HG03342 (cell line): ENCODE results near the gene GATD1.
"Not testable (repeated sequence)": the region's sequence is repeated elsewhere in the genome, so short reads cannot be mapped to it uniquely, and the experiment has no call there.

Experiments
- ATAC-seq: cut with Tn5 transposase; IDR thresholded peaks from one replicate; pipeline ENCODE4 v1.9.1; 2021; ENCODE audit warnings: mild to moderate bottlenecking, moderate library complexity; ENCODE audit not compliant: unreplicated experiment

The GATD1 gene

DNA sequence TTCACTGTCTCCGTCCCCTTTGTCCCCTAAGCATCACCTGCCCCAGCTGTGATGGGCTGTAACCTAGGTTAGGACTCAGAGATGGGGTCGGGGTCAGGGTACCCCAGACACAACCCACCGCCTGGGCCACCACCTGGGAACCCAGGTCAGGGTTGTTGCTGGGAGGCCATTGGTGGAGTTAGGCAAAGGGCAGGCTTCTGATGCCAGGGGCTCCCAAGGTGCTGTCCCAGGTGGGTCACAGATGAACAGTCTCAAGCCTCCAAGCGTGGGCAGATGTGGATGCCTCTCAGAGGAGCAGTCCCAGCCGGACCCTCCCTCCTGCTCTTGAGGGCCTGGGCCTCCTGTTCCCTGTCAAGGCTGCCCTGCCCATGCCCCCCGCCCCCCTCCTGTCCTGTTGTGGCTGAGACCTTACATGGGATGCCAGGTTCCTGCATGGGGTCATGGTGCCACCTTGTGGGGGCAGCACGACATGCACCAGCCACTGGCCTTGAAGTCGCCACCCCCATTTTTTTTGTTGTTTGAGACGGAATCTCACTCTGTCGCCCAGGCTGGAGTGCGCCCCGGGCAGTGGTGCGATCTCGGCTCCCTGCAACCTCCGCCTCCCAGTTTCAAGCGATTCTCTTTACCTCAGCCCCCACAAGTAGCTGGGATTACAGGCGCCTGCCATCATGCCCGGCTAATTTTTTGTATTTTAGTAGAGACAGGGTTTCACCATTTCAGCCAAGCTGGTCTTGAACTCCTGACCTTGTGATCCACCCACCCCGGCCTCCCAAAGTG is 12.1 kb downstream of the GATD1 start:
- no peak for ATAC-seq

DNA sequence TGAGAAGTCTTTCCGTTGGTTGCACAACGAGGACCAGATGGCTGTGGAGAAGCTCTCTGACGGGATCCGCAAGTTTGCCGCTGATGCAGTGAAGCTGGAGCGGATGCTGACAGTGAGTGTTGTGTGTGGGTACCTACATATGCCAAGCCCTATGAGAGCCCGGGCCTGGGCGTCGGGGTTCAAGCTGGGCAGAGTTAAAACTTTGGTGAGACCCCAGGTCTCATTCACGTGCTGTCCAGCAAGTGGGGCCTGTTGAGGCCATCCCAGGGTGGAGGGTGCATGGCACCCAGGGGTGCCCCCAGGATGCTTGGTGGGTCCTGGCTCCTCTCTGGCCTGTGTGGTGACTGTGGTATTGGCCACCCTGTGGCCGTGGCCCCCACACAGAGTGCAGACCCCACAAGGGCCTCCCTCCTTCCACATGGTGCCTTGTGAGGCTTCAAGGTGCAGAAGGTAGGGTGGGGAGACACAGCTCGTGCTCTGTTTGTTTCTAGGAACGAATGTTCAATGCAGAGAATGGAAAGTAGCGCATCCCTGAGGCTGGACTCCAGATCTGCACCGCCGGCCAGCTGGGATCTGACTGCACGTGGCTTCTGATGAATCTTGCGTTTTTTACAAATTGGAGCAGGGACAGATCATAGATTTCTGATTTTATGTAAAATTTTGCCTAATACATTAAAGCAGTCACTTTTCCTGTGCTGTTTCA is 12.8 kb downstream of the GATD1 start:
- no peak for ATAC-seq

DNA sequence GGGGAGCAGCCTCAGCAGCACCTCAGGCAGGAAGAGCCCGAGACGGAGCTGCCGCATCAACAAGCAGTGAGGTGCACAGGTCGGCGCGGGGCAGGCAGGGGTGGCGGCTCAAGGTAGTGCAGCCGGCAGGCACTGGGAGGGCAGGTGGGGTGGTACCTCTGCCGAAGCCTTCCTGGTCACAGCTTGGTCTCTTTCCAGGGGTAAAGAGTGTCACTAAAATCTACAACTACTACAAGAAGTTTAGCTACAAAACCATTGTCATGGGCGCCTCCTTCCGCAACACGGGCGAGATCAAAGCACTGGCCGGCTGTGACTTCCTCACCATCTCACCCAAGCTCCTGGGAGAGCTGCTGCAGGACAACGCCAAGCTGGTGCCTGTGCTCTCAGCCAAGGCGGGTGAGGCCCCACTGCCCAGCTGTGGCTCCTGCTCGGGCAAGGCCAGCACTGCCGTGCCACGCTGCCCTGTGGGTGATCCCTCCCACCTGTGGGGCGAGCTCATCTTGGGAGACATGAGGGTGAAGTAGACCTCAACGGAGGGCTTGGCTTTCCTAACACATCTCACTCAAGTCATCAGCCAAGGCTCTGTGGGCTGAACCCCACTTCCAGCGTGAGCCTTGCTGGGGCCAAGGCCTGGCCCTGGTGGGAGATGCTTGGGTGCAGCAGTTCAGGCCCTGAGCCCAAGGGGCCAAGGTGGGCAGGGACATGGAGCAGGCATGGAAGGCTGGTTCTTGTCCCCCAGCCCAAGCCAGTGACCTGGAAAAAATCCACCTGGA is 13.6 kb downstream of the GATD1 start:
- ATAC-seq: no peak

- no peak for ATAC-seq
Observed at GRCh38 chr11:763073-763463, 14.2 kb downstream of the GATD1 start.

DNA sequence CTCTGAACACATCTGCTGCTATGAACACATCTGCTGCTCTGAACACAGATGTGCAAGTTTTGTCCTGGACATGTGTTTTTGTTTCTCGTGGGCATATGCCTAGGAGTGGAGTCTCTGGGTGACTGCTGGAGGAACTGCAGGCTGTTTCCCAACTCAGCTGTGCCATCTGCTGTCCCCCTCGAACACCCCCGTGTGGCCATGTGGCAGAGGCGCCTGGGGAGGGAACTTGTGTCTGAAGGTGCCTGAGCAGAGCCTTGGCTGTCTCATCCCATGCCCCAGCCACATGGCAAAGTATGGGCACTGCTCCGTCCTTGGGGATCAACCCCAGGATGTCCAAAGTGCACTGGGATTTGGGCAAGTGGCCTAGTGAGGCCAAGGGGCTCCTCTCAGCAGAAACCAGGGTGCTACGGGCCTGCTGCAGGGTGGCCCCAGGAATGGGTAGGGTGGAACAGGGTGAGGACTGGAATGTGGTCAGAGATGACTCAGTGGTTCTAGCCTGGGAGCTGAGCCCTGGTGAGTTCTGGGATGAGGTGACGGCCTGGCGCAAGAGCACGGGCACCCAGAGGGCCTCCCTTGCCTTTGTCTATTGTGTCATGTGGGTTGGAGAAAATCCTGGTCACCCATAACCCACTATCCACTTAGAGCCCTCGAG is 14.7 kb downstream of the GATD1 start:
- ATAC-seq: no peak

DNA sequence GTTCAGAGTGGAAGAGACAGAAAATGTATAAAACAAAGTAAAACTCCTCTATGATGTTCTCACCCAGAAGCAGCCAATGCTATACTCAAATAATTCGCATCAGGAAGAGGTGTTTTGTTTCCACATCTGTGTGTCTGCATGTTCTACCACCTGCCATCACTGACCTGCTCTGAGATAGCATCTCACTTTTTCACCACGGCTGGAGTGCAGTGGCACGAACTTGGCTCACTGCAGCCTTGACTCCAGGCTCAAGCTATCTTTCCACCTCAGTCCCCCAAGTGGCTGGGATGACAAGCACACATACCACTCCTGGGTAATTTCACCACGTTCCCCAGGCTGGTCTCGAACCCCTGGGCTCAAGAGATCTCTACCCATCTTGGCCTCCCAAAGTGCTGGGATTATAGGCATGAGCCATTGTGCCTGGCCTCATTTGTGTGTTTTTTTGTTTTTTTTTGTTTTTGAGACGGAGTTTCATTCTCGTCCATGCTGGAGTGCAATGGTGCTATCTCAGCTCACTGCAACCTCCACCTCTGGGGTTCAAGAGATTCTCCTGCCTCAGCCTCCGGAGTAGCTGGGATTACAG is 15.7 kb downstream of the GATD1 start:
- ATAC-seq: no peak

- ATAC-seq: no peak
Observed at GRCh38 chr11:760236-760635, 17.1 kb downstream of the GATD1 start.

DNA sequence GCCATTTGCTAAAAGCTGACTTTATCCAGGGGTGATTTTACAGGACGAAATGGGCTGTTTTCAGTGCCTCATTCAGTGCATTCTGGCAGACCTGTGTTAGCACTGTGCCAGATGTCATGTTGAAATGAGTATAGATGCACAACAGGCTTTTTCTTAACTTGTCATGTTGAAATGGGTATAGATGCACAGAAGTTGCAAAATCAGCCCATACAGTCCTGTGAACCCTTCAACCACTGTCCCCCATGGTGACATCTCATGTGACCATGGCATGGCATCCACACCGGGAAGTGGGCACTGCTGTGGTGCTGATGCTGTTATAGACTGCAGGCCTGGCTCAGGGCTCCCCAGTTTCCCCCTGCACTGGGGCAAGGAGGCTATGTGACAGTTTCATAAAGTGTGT is 27.6 kb downstream of the GATD1 start:
- ATAC-seq: no peak

DNA sequence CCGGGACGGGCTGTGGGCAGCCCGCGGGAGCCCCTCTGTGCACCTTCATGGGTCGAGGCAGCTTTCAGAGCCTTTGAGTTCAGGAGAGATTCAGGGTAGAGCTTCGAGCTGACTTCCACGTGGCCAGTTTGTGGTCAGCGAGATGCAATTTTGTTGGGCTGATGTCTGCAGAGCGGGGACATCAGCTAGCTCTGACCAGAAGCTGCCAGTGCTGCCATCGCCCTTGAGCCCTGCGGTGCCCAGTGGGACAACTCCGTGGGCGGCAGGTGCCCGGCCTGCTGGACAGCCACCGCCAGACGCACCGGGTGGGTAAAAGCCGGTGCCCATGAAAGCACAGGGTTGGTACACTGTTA is 29.3 kb downstream of the GATD1 start:
- peak; percentile 5 for ATAC-seq

- peak; percentile 83 for ATAC-seq
Observed at GRCh38 chr11:747158-748006, 29.9 kb downstream of the GATD1 start, which contains the start of gene TALDO1. Gene TALDO1, plus strand, starts transcription at chr11:747464. Its CDS starts 18 bp downstream, at chr11:747482.

- ATAC-seq: peak; percentile 23
Observed at GRCh38 chr11:746289-747157, 30.8 kb downstream of the GATD1 start.

GRCh38 chr11:745428-745827 is 31.9 kb downstream of the GATD1 start:
- no peak for ATAC-seq

- no peak for ATAC-seq
Observed at GRCh38 chr11:742571-743201, 34.6 kb downstream of the GATD1 start.

DNA sequence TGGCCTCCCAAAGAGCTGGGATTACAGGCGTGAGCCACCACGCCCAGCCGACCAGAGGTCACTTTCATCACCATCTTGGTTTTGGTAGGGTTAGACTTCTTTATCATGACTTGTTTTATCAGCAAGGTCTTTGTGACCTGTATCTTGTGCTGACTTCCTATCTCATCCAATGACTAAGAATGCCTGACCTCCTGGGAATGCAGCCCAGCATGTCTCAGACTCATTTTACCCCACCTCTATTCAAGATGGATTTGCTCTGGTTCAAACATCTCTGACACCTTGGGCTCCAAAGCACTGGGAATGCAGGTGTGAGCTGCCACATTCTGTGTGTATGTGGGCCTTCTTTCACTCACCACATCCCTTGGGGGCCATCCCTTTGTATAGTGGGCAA is 35.1 kb downstream of the GATD1 start:
- ATAC-seq: no peak

- ATAC-seq: not testable (repeated sequence)
Observed at GRCh38 chr11:737899-738298, 39.4 kb downstream of the GATD1 start.

DNA sequence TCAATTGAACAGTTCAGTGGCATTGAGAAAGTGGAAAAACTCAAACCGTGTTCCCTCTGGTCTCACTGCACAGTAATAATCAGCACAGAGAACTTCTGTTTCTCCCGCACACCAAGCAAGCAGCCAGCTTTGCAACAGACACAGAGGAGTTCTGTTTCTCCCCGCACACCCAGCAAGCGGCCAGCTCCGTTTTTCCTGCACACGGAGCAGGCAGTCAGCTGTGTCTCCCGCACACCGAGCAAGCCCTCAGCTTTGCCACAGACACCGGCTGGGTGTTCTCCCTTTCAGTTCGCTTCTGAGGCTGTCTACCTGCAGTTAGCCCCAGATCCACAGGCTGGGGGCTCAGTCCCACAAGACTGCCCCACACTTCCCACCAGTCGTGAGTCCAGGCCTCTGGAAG is 39.9 kb downstream of the GATD1 start:
- ATAC-seq: no peak

- not testable (repeated sequence) for ATAC-seq
Observed at GRCh38 chr11:734541-734940, 42.7 kb downstream of the GATD1 start.

DNA sequence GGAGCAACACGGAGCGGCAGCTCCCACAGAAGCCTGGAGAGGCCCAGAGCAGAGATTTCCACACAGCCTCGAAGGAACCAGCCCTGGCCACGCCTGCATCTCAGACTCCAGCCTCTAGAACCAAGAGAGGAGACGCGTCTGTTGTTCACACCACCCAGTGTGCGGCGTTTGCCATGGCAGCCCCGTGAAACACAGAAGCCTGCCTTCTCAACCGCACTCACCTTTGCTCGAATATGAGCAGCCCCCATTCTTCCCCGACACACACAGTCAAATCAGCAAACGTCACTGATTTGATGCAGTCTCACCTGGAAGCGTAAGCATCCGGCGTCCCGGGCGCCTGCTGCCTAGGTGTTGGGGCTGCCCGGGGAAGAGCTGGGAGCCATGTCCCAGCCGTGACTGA is 44.2 kb downstream of the GATD1 start:
- no peak for ATAC-seq
